K562 (cell line): ENCODE data around the gene CEP135. TPM values are rescaled to one million over a fixed set of nuclear protein-coding genes. Genes with fewer than 3 reads are reported as not detected.

ENCODE experiments used
- ATF1 ChIP-seq, 2 experiments: fragments of 450-650 bp in 1 of 2; IDR thresholded peaks; 2 replicates each; pipeline ENCODE4 v1.6.1; 2016; ENCODE audit warnings: missing compliant biosample characterization in 1 of 2, missing genetic modification characterization in 1 of 2
- CBFA2T2 ChIP-seq: fragments of 450-650 bp; conservative IDR thresholded peaks from 2 replicates; pipeline ENCODE4 v1.6.1; 2017; ENCODE audit warnings: mild to moderate bottlenecking
- CHAMP1 ChIP-seq: fragments of 450-650 bp; IDR thresholded peaks from 2 replicates; pipeline ENCODE4 v1.6.1; 2016; ENCODE audit warnings: mild to moderate bottlenecking
- CREM ChIP-seq: IDR thresholded peaks from 2 replicates; pipeline ENCODE4 v1.6.1; 2014; ENCODE audit warnings: antibody characterized with exemption, low read depth
- GTF2F1 ChIP-seq: IDR thresholded peaks from 2 replicates; pipeline ENCODE4 v1.6.1; 2011; ENCODE audit warnings: low read depth, low read length, improper control_type of control experiment
- HDAC8 ChIP-seq: fragments of 450-650 bp; IDR thresholded peaks from 2 replicates; pipeline ENCODE4 v1.6.1; 2016; ENCODE audit warnings: mild to moderate bottlenecking, missing genetic modification characterization, moderate library complexity, missing compliant biosample characterization
- JUND ChIP-seq, 2 experiments: IDR thresholded peaks; 2 replicates in 1 of 2; 3 replicates in 1 of 2; pipeline ENCODE4 v1.6.1; 2011; ENCODE audit warnings: borderline replicate concordance in 2 of 2, low read depth in 2 of 2, low read length in 2 of 2, improper control_type of control experiment in 1 of 2, missing biosample characterization in 1 of 2, missing genetic modification characterization in 1 of 2, missing genetic modification reagents in 1 of 2
- MXD1 ChIP-seq: fragments of 250-450 bp; sonication (Bioruptor Pico); IDR thresholded peaks from 2 replicates; pipeline ENCODE4 v1.8.0; 2021; ENCODE audit warnings: borderline replicate concordance, mild to moderate bottlenecking, moderate library complexity; ENCODE audit not compliant: poor library complexity, severe bottlenecking
- MYC ChIP-seq, 2 experiments: fragments of 250-450 bp in 1 of 2; sonication (Bioruptor Pico) in 1 of 2; IDR thresholded peaks; 2 replicates each; pipeline versions ENCODE4 v1.5.1 to v1.6.1; 2012 to 2021; ENCODE audit warnings: low read depth in 2 of 2, borderline replicate concordance in 1 of 2, improper control_type of control experiment in 1 of 2, low read length in 1 of 2, mild to moderate bottlenecking in 1 of 2, moderate library complexity in 1 of 2
- NKRF ChIP-seq: fragments of 450-650 bp; IDR thresholded peaks from 2 replicates; pipeline ENCODE4 v1.6.1; 2016; ENCODE audit warnings: borderline replicate concordance
- POLR2G ChIP-seq: fragments of 200-400 bp; formaldehyde crosslinking; IDR thresholded peaks from 2 replicates; pipeline ENCODE4 v1.6.1; 2017; ENCODE audit warnings: low read depth, mild to moderate bottlenecking, antibody characterized with exemption, low read length, moderate library complexity
- RBFOX2 ChIP-seq: fragments of 200-400 bp; formaldehyde crosslinking; IDR thresholded peaks from 2 replicates; pipeline ENCODE4 v1.6.1; 2017; ENCODE audit warnings: low read depth, mild to moderate bottlenecking, low read length, moderate library complexity
- RBM22 ChIP-seq: fragments of 200-400 bp; formaldehyde crosslinking; IDR thresholded peaks from 2 replicates; pipeline ENCODE4 v1.6.1; 2018; ENCODE audit warnings: low read length, low read depth; ENCODE audit not compliant: poor library complexity, severe bottlenecking
- SMAD4 ChIP-seq: fragments of 250-450 bp; sonication (Bioruptor Pico); conservative IDR thresholded peaks from 2 replicates; pipeline ENCODE4 v1.8.0; 2021; ENCODE audit warnings: inconsistent platforms, mild to moderate bottlenecking, moderate library complexity
- SRSF7 ChIP-seq: fragments of 200-400 bp; formaldehyde crosslinking; optimal IDR thresholded peaks from 2 replicates; pipeline ENCODE3; 2017; ENCODE audit warnings: mild to moderate bottlenecking, low read depth, low read length
- TFE3 ChIP-seq: fragments of 450-650 bp; formaldehyde crosslinking; IDR thresholded peaks from 2 replicates; pipeline ENCODE4 v1.4.0; 2020; ENCODE audit warnings: mild to moderate bottlenecking, mixed read lengths
- ZBED1 ChIP-seq: IDR thresholded peaks from 2 replicates; pipeline ENCODE4 v1.6.1; 2014
- ZBTB7A ChIP-seq: IDR thresholded peaks from 2 replicates; pipeline ENCODE4 v1.6.1; 2011; ENCODE audit warnings: low read depth, mild to moderate bottlenecking, low read length, moderate library complexity, borderline replicate concordance; ENCODE audit not compliant: control insufficient read depth
- ZNF12 ChIP-seq: sonication (generic); formaldehyde crosslinking; IDR thresholded peaks from 2 replicates; pipeline ENCODE4 v1.4.0; 2020; ENCODE audit warnings: mild to moderate bottlenecking, missing genetic modification reagents
- polyA plus RNA-seq, 8 experiments: library from polyadenylated mRNA; depleted of rRNA in 4 of 8; stranded (reverse) in 5 of 8; unstranded in 3 of 8; fragments of >200 nt; fragmentation: Nextera tagmentation in 2 of 8; fragmentation: Illumina TruSeq in 1 of 8; extraction: Ambion mirVana in 2 of 8; extraction: Trizol in 1 of 8; gene quantifications; 2 replicates each; pipeline versions ENCODE4 v1.2.1 to v1.2.3, GENCODE V29; 2011 to 2014; ENCODE audit warnings: inconsistent platforms in 1 of 8, missing spikeins in 1 of 8
- total RNA-seq, 7 experiments: library from RNA; depleted of rRNA in 6 of 7; stranded (reverse); fragments of >200 nt in 6 of 7; fragmentation: Illumina TruSeq in 2 of 7; extraction: Trizol in 2 of 7; gene quantifications; 2 replicates each; pipeline versions ENCODE4 v1.2.1 to v1.2.3, GENCODE V29; 2011 to 2021; ENCODE audit warnings: low replicate concordance in 1 of 7

The CEP135 gene
- total and polyA plus RNA-seq, 9 of the 15 experiments (the other 6 are each of a cell fraction or from before 2014, with no cell fraction given), result 3.1 to 18.9 (median 15.3) TPM

- peak; percentile 93 for TF ChIP-seq NKRF
- TF ChIP-seq SMAD4, result peak; percentile 83
- peak; percentile 87; the same call in 1 of the 2 replicates for TF ChIP-seq ZBTB7A
- TF ChIP-seq ZBED1, result no peak
- peak; percentile 86 for TF ChIP-seq ZNF12
- TF ChIP-seq TFE3 (CRISPR knock-in tag), result no peak
- TF ChIP-seq MXD1, result peak; percentile 70
- TF ChIP-seq RBFOX2, result peak; percentile 99
- TF ChIP-seq RBM22, result peak; percentile 93
- no peak for TF ChIP-seq SRSF7
- TF ChIP-seq GTF2F1, result 0 out of 2 replicates have a peak, but pooled peaks have one; percentile 44
- TF ChIP-seq CBFA2T2, result no peak
- TF ChIP-seq HDAC8, result 0 out of 2 replicates have a peak, but pooled peaks have one; percentile 21
- TF ChIP-seq ATF1 (CRISPR knock-in tag; IDR thresholded peaks at IDR 0.05), result no peak; the same call in 1 of the 2 replicates
- TF ChIP-seq ATF1 (tag; IDR thresholded peaks at IDR 0.05), result peak; percentile 90
- TF ChIP-seq CREM, result peak; percentile 82
- no peak for TF ChIP-seq CHAMP1
- TF ChIP-seq POLR2G, result peak; percentile 98
- peak; percentile 31 for TF ChIP-seq JUND (IDR thresholded peaks at IDR 0.05; ENCODE audit: borderline replicate concordance, low read depth, low read length)
- TF ChIP-seq JUND (tag; IDR thresholded peaks at IDR 0.05; ENCODE audit: borderline replicate concordance, low read depth, low read length), result no peak; the same call in 2 of the 3 replicates
- peak; percentile 78 for TF ChIP-seq MYC (IDR thresholded peaks at IDR 0.05; ENCODE audit: low read depth, low read length)
- TF ChIP-seq MYC (CRISPR knock-in tag; IDR thresholded peaks at IDR 0.05; ENCODE audit: borderline replicate concordance, low read depth), result no peak; the same call in 1 of the 2 replicates
Measured at GRCh38 chr4:55948726-55949481, at the start of gene CEP135 (continued).
